HG02610 (cell line): ENCODE results near the gene CERT1.

ENCODE experiments used
- ATAC-seq: cut with Tn5 transposase; IDR thresholded peaks from one replicate; pipeline ENCODE4 v1.9.1; 2021; ENCODE audit warnings: mild to moderate bottlenecking, moderate library complexity; ENCODE audit not compliant: unreplicated experiment

Gene CERT1

GRCh38 chr5:75414241-75414640 is 97.2 kb downstream of the CERT1 start:
- no peak for ATAC-seq

- no peak for ATAC-seq
These were observed 99.1 kb downstream of the CERT1 start for GRCh38 chr5:75412111-75412990.

- no peak for ATAC-seq
These were observed 106.1 kb downstream of the CERT1 start for GRCh38 chr5:75405296-75405695.

- no peak for ATAC-seq
These were observed 116.2 kb downstream of the CERT1 start for GRCh38 chr5:75395277-75395676.

GRCh38 chr5:75389430-75389829 is 122.0 kb downstream of the CERT1 start:
- no peak for ATAC-seq

GRCh38 chr5:75387806-75388205 is 123.6 kb downstream of the CERT1 start:
- no peak for ATAC-seq

GRCh38 chr5:75384218-75384617 is 127.2 kb downstream of the CERT1 start:
- no peak for ATAC-seq

GRCh38 chr5:75381456-75381855 is 130.0 kb downstream of the CERT1 start:
- ATAC-seq: no peak

- no peak for ATAC-seq
These were observed 131.3 kb downstream of the CERT1 start for GRCh38 chr5:75380099-75380498.

GRCh38 chr5:75375414-75375813 is 136.0 kb downstream of the CERT1 start:
- ATAC-seq: no peak

GRCh38 chr5:75374394-75374814 is 137.0 kb downstream of the CERT1 start:
- ATAC-seq: no peak

GRCh38 chr5:75373862-75374261 is 137.6 kb downstream of the CERT1 start:
- ATAC-seq: no peak

GRCh38 chr5:75368391-75368790 is 143.0 kb downstream of the CERT1 start:
- no peak for ATAC-seq

- ATAC-seq: no peak
These were observed 144.0 kb downstream of the CERT1 start for GRCh38 chr5:75367401-75367800.

GRCh38 chr5:75366787-75367186 is 144.6 kb downstream of the CERT1 start:
- ATAC-seq: peak; percentile 80

GRCh38 chr5:75365740-75366139 is 145.7 kb downstream of the CERT1 start:
- ATAC-seq: no peak

GRCh38 chr5:75364571-75365280 is 146.7 kb downstream of the CERT1 start:
- ATAC-seq: no peak

GRCh38 chr5:75363726-75364495 is 147.5 kb downstream of the CERT1 start:
- ATAC-seq: no peak

- no peak for ATAC-seq
These were observed 148.3 kb downstream of the CERT1 start for GRCh38 chr5:75363111-75363510.

- ATAC-seq: no peak
These were observed 148.9 kb downstream of the CERT1 start for GRCh38 chr5:75362474-75362975.

- no peak for ATAC-seq
These were observed 150.1 kb downstream of the CERT1 start for GRCh38 chr5:75361310-75361709.
